WTC11 (cell line): Measurements from ENCODE around the gene FLT3. TPM values are rescaled to one million over a fixed set of nuclear protein-coding genes. Genes with fewer than 3 reads are reported as not detected.

Experiments
- ATAC-seq: fragments of 200-7000 bp; cut with Tn5 transposase; 2 replicates; pipeline ENCODE4 v1.10.0; 2021; ENCODE audit warnings: mild to moderate bottlenecking, moderate library complexity
- CTCF ChIA-PET: fragments of 300-600 bp; sonication (Branson Sonifier 250); formaldehyde crosslinking; loops from one replicate; lab custom pipeline; 2021; ENCODE audit warnings: antibody characterized with exemption; lab: Charles Lee
- POLR2A ChIA-PET: fragments of 350-600 bp; sonication (Branson Sonifier 250); formaldehyde crosslinking; loops from one replicate; lab custom pipeline; 2021; ENCODE audit warnings: antibody characterized with exemption; lab: Charles Lee
- DNase-seq: peaks from one replicate; pipeline ENCODE4 v3.0.0; 2021; ENCODE audit warnings: low spot score
- H3K27ac Mint-ChIP-seq: 2 replicates; pipeline ENCODE4 v1.8.0; 2021; ENCODE audit warnings: mixed read lengths
- H3K27me3 Mint-ChIP-seq: 2 replicates; pipeline ENCODE4 v1.8.0; 2021; ENCODE audit warnings: low read depth, mild to moderate bottlenecking, moderate library complexity, mixed read lengths
- H3K36me3 Mint-ChIP-seq: 2 replicates; pipeline ENCODE4 v1.8.0; 2021; ENCODE audit warnings: mixed read lengths
- H3K4me1 Mint-ChIP-seq: 2 replicates; pipeline ENCODE4 v1.8.0; 2022; ENCODE audit warnings: mixed read lengths
- H3K4me3 Mint-ChIP-seq: 2 replicates; pipeline ENCODE4 v1.8.0; 2021; ENCODE audit warnings: mild to moderate bottlenecking, moderate library complexity, mixed read lengths
- H3K9me3 Mint-ChIP-seq: 2 replicates; pipeline ENCODE4 v1.8.0; 2021; ENCODE audit warnings: mixed read lengths
- CREM ChIP-seq: sonication (generic); formaldehyde crosslinking; IDR thresholded peaks from 2 replicates; pipeline ENCODE4 v1.8.1; 2022; ENCODE audit warnings: mild to moderate bottlenecking, missing genetic modification reagents, moderate library complexity
- E2F5 ChIP-seq: sonication (generic); formaldehyde crosslinking; IDR thresholded peaks from 2 replicates; pipeline ENCODE4 v1.8.1; 2022; ENCODE audit warnings: mild to moderate bottlenecking, moderate library complexity, missing genetic modification reagents
- GRHL2 ChIP-seq: fragments of 250-450 bp; sonication (Bioruptor Pico); IDR thresholded peaks from 2 replicates; pipeline ENCODE4 v1.8.0; 2022; ENCODE audit warnings: mild to moderate bottlenecking, moderate library complexity; ENCODE audit not compliant: insufficient replicate concordance, severe bottlenecking
- HMGA2 ChIP-seq: fragments of 250-450 bp; sonication (Bioruptor Pico); IDR thresholded peaks from 2 replicates; pipeline ENCODE4 v1.4.0; 2021; ENCODE audit warnings: mild to moderate bottlenecking, moderate library complexity
- JUN ChIP-seq: sonication (generic); formaldehyde crosslinking; IDR thresholded peaks from 2 replicates; pipeline ENCODE4 v1.8.0; 2023; ENCODE audit warnings: mild to moderate bottlenecking, missing genetic modification reagents
- MXD4 ChIP-seq: fragments of 250-450 bp; sonication (Bioruptor Pico); IDR thresholded peaks from 2 replicates; pipeline ENCODE4 v1.8.0; 2021; ENCODE audit warnings: mild to moderate bottlenecking, moderate library complexity, borderline replicate concordance
- NFYB ChIP-seq: sonication (generic); formaldehyde crosslinking; conservative IDR thresholded peaks from 2 replicates; pipeline ENCODE4 v1.8.0; 2022; ENCODE audit warnings: low read depth, missing genetic modification reagents
- SMAD3 ChIP-seq: sonication (generic); formaldehyde crosslinking; IDR thresholded peaks from 2 replicates; pipeline ENCODE4 v1.8.0; 2022; ENCODE audit warnings: missing genetic modification reagents, mild to moderate bottlenecking, borderline replicate concordance
- SMAD4 ChIP-seq: sonication (generic); formaldehyde crosslinking; IDR thresholded peaks from 2 replicates; pipeline ENCODE4 v1.8.0; 2022; ENCODE audit warnings: mild to moderate bottlenecking, missing genetic modification reagents
- TEAD4 ChIP-seq: sonication (generic); formaldehyde crosslinking; IDR thresholded peaks from 2 replicates; pipeline ENCODE4 v1.8.0; 2022; ENCODE audit warnings: mild to moderate bottlenecking, missing genetic modification reagents
- ZNF121 ChIP-seq: sonication (generic); formaldehyde crosslinking; IDR thresholded peaks from 2 replicates; pipeline ENCODE4 v1.8.0; 2023; ENCODE audit warnings: missing genetic modification reagents
- ZNF138 ChIP-seq: sonication (generic); formaldehyde crosslinking; conservative IDR thresholded peaks from 2 replicates; pipeline ENCODE4 v1.8.1; 2022; ENCODE audit warnings: mild to moderate bottlenecking, moderate library complexity, missing genetic modification reagents
- ZNF219 ChIP-seq: sonication (generic); formaldehyde crosslinking; IDR thresholded peaks from 2 replicates; pipeline ENCODE4 v1.8.0; 2023; ENCODE audit warnings: missing genetic modification reagents, mild to moderate bottlenecking, borderline replicate concordance
- ZNF317 ChIP-seq: sonication (generic); formaldehyde crosslinking; IDR thresholded peaks from 2 replicates; pipeline ENCODE4 v1.8.1; 2023; ENCODE audit warnings: low read depth, mild to moderate bottlenecking, moderate library complexity, missing genetic modification reagents, borderline replicate concordance
- ZNF425 ChIP-seq: fragments of 250-450 bp; sonication (Bioruptor Pico); conservative IDR thresholded peaks from 2 replicates; pipeline ENCODE4 v1.9.0; 2021; ENCODE audit warnings: mild to moderate bottlenecking
- ZNF512 ChIP-seq: sonication (generic); formaldehyde crosslinking; IDR thresholded peaks from 2 replicates; pipeline ENCODE4 v1.8.1; 2022; ENCODE audit warnings: missing genetic modification reagents, borderline replicate concordance
- total RNA-seq: library from RNA; stranded (reverse); gene quantifications from 3 replicates; pipeline ENCODE4 v1.2.3, GENCODE V29; 2021
- TF ChIP-seq, protein P1 (sequence below): fragments of 250-450 bp; sonication (Bioruptor Pico); IDR thresholded peaks from 2 replicates; pipeline ENCODE4 v1.9.0; 2021; ENCODE audit warnings: mild to moderate bottlenecking
- TF ChIP-seq, protein P2 (sequence below): sonication (generic); formaldehyde crosslinking; IDR thresholded peaks from 2 replicates; pipeline ENCODE4 v1.8.1; 2022; ENCODE audit warnings: low read depth, mild to moderate bottlenecking, moderate library complexity, missing genetic modification reagents, borderline replicate concordance
- TF ChIP-seq, protein P3 (sequence below): sonication (generic); formaldehyde crosslinking; IDR thresholded peaks from 2 replicates; pipeline ENCODE4 v1.8.0; 2022; ENCODE audit warnings: mild to moderate bottlenecking, missing genetic modification reagents
- TF ChIP-seq, protein P4 (sequence below): sonication (generic); formaldehyde crosslinking; IDR thresholded peaks from 2 replicates; pipeline ENCODE4 v1.8.1; 2023; ENCODE audit warnings: mild to moderate bottlenecking, missing genetic modification reagents, borderline replicate concordance

FLT3 gene
- total RNA-seq, 1 experiment from 2014 or later: 0.15 TPM

DNA sequence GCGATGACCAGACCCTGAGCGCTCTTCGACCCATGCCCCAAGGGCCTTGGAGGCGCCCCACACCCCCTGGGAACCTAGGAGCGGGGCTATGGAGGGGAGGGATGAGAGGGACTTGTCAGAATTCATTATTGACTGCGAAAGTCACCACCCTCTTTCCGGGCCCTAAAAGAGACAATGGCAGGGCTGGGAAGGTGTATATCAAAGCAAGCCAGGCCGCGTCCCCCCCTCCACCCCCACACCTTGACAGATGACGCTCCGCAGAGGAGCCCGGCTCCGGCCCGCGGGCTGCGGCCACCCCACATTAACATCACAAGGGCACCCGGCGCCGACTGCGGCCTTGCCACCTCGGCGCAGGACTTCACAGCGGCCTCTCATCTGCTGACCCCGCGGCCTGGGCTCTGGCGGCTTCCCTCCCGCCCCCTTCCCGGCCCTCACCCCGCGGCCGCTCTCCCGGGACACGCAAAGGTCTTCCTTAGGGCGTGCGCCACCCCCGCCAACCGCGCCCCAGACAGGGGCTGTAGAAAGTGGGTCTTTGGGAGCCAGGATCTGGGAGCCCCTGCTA lies 133.7 kb downstream of the FLT3 start:
- TF ChIP-seq NFYB (no peak), TEAD4 (CRISPR knock-in tag) (no peak), ZNF138 (CRISPR knock-in tag) (no peak), ZNF317 (CRISPR knock-in tag) (no peak), ZNF425 (CRISPR knock-in tag) (no peak), JUN (CRISPR knock-in tag) (no peak)
- Mint-ChIP-seq H3K27me3 (peaks cover 100% of the 10 kb centered on the region), H3K27ac (no peak overlapping the region), H3K9me3 (no peaks in the 10 kb centered on the region), H3K4me3 (peak overlapping the region; percentile 58), H3K4me1 (peaks cover 68% of the 10 kb centered on the region), H3K36me3 (no peaks in the 10 kb centered on the region)
- ChIA-PET CTCF (interaction anchor here (0.8 to 6.1 kb wide), 6 partner anchors 11 to 605 kb away, joined by 3 to 53 read pairs (median 12); no protein-coding TSS in a partner anchor), POLR2A (no interaction called here)
- ATAC-seq (peak; percentile 2), DNase-seq (peak; percentile 77)

DNA sequence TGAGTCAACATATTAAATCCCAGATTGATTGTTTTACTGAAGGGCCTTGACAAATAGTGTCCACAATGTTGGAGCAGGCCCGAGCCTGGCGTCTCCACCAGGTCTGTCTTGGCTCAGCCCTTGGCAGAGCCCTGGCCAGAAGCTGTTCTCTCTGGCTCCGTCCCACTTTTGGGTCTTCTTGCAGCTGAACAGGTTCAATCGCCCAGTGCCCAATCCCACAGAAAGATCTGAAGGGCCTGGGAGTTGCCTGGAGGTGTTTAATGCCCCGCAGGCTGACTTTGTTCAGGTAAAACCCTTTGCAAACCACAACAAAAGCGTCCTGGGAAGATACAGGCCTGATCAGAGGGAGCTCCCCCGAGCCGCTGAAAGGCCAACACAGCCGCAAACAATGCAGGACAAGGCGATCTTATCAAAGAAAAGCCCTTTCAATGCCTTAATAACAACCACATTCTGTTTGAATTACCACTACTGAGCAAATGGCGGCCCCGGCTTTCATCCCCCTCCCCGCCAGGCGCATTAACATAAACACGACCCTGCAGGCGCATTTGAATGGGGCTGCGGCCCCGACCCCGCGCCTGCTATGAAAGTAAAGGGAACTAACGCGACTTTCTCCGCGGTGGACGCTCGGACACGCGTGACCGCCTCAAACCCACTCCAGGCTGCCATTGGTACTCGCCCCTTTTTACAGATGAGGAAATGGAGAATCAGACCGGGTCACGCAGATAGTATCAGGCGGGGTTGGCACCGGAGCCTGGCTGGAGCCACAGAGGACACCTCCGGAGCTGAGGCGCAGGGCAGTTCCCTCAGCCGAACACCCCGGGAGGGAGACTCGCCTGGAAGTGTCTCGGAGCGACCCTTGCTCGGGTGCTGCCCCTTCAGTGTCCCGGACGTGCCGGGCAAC lies 134.4 kb downstream of the FLT3 start:
- Mint-ChIP-seq H3K27me3 (peaks cover 100% of the 10 kb centered on the region), H3K27ac (no peak overlapping the region), H3K4me1 (peaks cover 67% of the 10 kb centered on the region), H3K36me3 (no peaks in the 10 kb centered on the region), H3K9me3 (no peaks in the 10 kb centered on the region), H3K4me3 (peak overlapping the region; percentile 56)
- ChIA-PET CTCF (interaction anchor here (1.0 to 6.1 kb wide), 6 partner anchors 10 to 139 kb away, joined by 3 to 53 read pairs (median 12); no protein-coding TSS in a partner anchor), POLR2A (interaction anchor here (1.1 kb wide), 1 partner anchor 159 kb away, joined by 3 read pairs; no protein-coding TSS in a partner anchor)
- peak; percentile 84 for DNase-seq
- ATAC-seq: peak; percentile 25
- TF ChIP-seq, protein P1, sequence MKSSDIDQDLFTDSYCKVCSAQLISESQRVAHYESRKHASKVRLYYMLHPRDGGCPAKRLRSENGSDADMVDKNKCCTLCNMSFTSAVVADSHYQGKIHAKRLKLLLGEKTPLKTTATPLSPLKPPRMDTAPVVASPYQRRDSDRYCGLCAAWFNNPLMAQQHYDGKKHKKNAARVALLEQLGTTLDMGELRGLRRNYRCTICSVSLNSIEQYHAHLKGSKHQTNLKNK (CRISPR knock-in tag): peak; percentile 66; the same call in 1 of the 2 replicates
- TF ChIP-seq SMAD4 (CRISPR knock-in tag) (no peak), ZNF219 (CRISPR knock-in tag) (no peak), MXD4 (CRISPR knock-in tag) (no peak), ZNF121 (CRISPR knock-in tag) (no peak), GRHL2 (CRISPR knock-in tag) (no peak), ZNF512 (CRISPR knock-in tag) (no peak), NFYB (no peak), E2F5 (CRISPR knock-in tag) (no peak), HMGA2 (no peak), SMAD3 (CRISPR knock-in tag) (no peak), CREM (no peak)
- TF ChIP-seq, protein P2, sequence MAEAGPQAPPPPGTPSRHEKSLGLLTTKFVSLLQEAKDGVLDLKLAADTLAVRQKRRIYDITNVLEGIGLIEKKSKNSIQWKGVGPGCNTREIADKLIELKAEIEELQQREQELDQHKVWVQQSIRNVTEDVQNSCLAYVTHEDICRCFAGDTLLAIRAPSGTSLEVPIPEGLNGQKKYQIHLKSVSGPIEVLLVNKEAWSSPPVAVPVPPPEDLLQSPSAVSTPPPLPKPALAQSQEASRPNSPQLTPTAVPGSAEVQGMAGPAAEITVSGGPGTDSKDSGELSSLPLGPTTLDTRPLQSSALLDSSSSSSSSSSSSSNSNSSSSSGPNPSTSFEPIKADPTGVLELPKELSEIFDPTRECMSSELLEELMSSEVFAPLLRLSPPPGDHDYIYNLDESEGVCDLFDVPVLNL: no peak
- TF ChIP-seq, protein P3, sequence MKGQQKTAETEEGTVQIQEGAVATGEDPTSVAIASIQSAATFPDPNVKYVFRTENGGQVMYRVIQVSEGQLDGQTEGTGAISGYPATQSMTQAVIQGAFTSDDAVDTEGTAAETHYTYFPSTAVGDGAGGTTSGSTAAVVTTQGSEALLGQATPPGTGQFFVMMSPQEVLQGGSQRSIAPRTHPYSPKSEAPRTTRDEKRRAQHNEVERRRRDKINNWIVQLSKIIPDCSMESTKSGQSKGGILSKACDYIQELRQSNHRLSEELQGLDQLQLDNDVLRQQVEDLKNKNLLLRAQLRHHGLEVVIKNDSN: no peak
- TF ChIP-seq, protein P4, sequence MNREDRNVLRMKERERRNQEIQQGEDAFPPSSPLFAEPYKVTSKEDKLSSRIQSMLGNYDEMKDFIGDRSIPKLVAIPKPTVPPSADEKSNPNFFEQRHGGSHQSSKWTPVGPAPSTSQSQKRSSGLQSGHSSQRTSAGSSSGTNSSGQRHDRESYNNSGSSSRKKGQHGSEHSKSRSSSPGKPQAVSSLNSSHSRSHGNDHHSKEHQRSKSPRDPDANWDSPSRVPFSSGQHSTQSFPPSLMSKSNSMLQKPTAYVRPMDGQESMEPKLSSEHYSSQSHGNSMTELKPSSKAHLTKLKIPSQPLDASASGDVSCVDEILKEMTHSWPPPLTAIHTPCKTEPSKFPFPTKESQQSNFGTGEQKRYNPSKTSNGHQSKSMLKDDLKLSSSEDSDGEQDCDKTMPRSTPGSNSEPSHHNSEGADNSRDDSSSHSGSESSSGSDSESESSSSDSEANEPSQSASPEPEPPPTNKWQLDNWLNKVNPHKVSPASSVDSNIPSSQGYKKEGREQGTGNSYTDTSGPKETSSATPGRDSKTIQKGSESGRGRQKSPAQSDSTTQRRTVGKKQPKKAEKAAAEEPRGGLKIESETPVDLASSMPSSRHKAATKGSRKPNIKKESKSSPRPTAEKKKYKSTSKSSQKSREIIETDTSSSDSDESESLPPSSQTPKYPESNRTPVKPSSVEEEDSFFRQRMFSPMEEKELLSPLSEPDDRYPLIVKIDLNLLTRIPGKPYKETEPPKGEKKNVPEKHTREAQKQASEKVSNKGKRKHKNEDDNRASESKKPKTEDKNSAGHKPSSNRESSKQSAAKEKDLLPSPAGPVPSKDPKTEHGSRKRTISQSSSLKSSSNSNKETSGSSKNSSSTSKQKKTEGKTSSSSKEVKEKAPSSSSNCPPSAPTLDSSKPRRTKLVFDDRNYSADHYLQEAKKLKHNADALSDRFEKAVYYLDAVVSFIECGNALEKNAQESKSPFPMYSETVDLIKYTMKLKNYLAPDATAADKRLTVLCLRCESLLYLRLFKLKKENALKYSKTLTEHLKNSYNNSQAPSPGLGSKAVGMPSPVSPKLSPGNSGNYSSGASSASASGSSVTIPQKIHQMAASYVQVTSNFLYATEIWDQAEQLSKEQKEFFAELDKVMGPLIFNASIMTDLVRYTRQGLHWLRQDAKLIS (CRISPR knock-in tag): no peak
